ENCODE results near the gene UBE2R2.
"Not testable (repeated sequence)": the region's sequence is repeated elsewhere in the genome, so short reads cannot be mapped to it uniquely, and the experiment has no call there.

Gene UBE2R2

GRCh38 chr9:33798545-33798944 lies 18.4 kb upstream of the UBE2R2 start:
- H3K4me3 ChIP-seq (ENCODE audit: low read depth, low read length) = no peak overlapping the region

GRCh38 chr9:33799928-33800704 lies 16.8 kb upstream of the UBE2R2 start:
- H3K4me3 ChIP-seq (ENCODE audit: low read depth, low read length) = no peak overlapping the region

GRCh38 chr9:33800886-33801285 lies 16.1 kb upstream of the UBE2R2 start:
- no peak overlapping the region for H3K4me3 ChIP-seq (ENCODE audit: low read depth, low read length)

GRCh38 chr9:33801943-33802500 lies 14.9 kb upstream of the UBE2R2 start:
- H3K4me3 ChIP-seq (ENCODE audit: low read depth, low read length) = not testable (repeated sequence)

- H3K4me3 ChIP-seq (ENCODE audit: low read depth, low read length) = not testable (repeated sequence)
Measured at GRCh38 chr9:33804196-33804595, 12.8 kb upstream of the UBE2R2 start.

GRCh38 chr9:33807156-33807555 lies 9.8 kb upstream of the UBE2R2 start:
- not testable (repeated sequence) for H3K4me3 ChIP-seq (ENCODE audit: low read depth, low read length)

GRCh38 chr9:33808979-33809322 lies 8.0 kb upstream of the UBE2R2 start:
- not testable (repeated sequence) for H3K4me3 ChIP-seq (ENCODE audit: low read depth, low read length)

GRCh38 chr9:33809506-33809905 lies 7.5 kb upstream of the UBE2R2 start:
- H3K4me3 ChIP-seq (ENCODE audit: low read depth, low read length) = no peak overlapping the region

GRCh38 chr9:33813712-33814641 lies 3.0 kb upstream of the UBE2R2 start:
- H3K4me3 ChIP-seq (ENCODE audit: low read depth, low read length) = no peak overlapping the region

GRCh38 chr9:33815781-33816180 lies 1.2 kb upstream of the UBE2R2 start:
- no peak overlapping the region for H3K4me3 ChIP-seq (ENCODE audit: low read depth, low read length)

GRCh38 chr9:33817327-33818166 lies 587 bp downstream of the UBE2R2 start:
- H3K4me3 ChIP-seq (ENCODE audit: low read depth, low read length) = peak overlapping the region; percentile 85

- H3K4me3 ChIP-seq (ENCODE audit: low read depth, low read length) = peak overlapping the region; percentile 85
Measured at GRCh38 chr9:33818167-33818846, 1.3 kb downstream of the UBE2R2 start.

- H3K4me3 ChIP-seq (ENCODE audit: low read depth, low read length) = peak overlapping the region; percentile 85
Measured at GRCh38 chr9:33818847-33819500, 2.0 kb downstream of the UBE2R2 start.

GRCh38 chr9:33820231-33820745 lies 3.3 kb downstream of the UBE2R2 start:
- no peak overlapping the region for H3K4me3 ChIP-seq (ENCODE audit: low read depth, low read length)

- H3K4me3 ChIP-seq (ENCODE audit: low read depth, low read length) = no peak overlapping the region
Measured at GRCh38 chr9:33823801-33824200, 6.8 kb downstream of the UBE2R2 start.

- H3K4me3 ChIP-seq (ENCODE audit: low read depth, low read length) = not testable (repeated sequence)
Measured at GRCh38 chr9:33827285-33827684, 10.3 kb downstream of the UBE2R2 start.

- not testable (repeated sequence) for H3K4me3 ChIP-seq (ENCODE audit: low read depth, low read length)
Measured at GRCh38 chr9:33829641-33830230, 12.8 kb downstream of the UBE2R2 start.

- H3K4me3 ChIP-seq (ENCODE audit: low read depth, low read length) = no peak overlapping the region
Measured at GRCh38 chr9:33835625-33836260, 18.8 kb downstream of the UBE2R2 start.

- not testable (repeated sequence) for H3K4me3 ChIP-seq (ENCODE audit: low read depth, low read length)
Measured at GRCh38 chr9:33836261-33836660, 19.3 kb downstream of the UBE2R2 start.

Data from iPS-11a (cell line).